ENCODE data around the gene SEC24B. TPM values are rescaled to one million over a fixed set of nuclear protein-coding genes. Genes with fewer than 3 reads are reported as not detected.

The SEC24B gene
- total and polyA plus RNA-seq, 2 experiments from 2014 or later: 9.4 to 32.8 TPM

DNA sequence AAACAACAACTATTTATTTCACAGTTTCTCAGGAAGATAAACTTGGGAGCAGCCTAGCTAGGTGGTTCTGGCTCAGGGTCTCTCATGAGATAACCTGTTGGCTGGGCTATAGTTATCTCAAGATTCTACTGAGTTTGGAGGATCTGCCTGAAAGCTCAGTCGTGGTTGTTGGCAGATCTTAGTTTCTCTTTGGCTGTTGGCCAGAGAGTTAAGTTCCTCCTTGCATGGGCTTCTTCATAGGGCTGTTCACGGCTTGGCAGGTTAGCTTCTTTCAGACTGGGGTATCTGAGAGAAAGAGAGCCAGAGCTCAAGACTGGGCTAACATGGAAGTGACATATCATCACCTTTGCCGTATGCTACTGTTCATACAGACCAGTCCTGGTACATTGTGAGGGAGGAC is 28.7 kb downstream of the SEC24B start (continued):
- TF ChIP-seq, protein P1, sequence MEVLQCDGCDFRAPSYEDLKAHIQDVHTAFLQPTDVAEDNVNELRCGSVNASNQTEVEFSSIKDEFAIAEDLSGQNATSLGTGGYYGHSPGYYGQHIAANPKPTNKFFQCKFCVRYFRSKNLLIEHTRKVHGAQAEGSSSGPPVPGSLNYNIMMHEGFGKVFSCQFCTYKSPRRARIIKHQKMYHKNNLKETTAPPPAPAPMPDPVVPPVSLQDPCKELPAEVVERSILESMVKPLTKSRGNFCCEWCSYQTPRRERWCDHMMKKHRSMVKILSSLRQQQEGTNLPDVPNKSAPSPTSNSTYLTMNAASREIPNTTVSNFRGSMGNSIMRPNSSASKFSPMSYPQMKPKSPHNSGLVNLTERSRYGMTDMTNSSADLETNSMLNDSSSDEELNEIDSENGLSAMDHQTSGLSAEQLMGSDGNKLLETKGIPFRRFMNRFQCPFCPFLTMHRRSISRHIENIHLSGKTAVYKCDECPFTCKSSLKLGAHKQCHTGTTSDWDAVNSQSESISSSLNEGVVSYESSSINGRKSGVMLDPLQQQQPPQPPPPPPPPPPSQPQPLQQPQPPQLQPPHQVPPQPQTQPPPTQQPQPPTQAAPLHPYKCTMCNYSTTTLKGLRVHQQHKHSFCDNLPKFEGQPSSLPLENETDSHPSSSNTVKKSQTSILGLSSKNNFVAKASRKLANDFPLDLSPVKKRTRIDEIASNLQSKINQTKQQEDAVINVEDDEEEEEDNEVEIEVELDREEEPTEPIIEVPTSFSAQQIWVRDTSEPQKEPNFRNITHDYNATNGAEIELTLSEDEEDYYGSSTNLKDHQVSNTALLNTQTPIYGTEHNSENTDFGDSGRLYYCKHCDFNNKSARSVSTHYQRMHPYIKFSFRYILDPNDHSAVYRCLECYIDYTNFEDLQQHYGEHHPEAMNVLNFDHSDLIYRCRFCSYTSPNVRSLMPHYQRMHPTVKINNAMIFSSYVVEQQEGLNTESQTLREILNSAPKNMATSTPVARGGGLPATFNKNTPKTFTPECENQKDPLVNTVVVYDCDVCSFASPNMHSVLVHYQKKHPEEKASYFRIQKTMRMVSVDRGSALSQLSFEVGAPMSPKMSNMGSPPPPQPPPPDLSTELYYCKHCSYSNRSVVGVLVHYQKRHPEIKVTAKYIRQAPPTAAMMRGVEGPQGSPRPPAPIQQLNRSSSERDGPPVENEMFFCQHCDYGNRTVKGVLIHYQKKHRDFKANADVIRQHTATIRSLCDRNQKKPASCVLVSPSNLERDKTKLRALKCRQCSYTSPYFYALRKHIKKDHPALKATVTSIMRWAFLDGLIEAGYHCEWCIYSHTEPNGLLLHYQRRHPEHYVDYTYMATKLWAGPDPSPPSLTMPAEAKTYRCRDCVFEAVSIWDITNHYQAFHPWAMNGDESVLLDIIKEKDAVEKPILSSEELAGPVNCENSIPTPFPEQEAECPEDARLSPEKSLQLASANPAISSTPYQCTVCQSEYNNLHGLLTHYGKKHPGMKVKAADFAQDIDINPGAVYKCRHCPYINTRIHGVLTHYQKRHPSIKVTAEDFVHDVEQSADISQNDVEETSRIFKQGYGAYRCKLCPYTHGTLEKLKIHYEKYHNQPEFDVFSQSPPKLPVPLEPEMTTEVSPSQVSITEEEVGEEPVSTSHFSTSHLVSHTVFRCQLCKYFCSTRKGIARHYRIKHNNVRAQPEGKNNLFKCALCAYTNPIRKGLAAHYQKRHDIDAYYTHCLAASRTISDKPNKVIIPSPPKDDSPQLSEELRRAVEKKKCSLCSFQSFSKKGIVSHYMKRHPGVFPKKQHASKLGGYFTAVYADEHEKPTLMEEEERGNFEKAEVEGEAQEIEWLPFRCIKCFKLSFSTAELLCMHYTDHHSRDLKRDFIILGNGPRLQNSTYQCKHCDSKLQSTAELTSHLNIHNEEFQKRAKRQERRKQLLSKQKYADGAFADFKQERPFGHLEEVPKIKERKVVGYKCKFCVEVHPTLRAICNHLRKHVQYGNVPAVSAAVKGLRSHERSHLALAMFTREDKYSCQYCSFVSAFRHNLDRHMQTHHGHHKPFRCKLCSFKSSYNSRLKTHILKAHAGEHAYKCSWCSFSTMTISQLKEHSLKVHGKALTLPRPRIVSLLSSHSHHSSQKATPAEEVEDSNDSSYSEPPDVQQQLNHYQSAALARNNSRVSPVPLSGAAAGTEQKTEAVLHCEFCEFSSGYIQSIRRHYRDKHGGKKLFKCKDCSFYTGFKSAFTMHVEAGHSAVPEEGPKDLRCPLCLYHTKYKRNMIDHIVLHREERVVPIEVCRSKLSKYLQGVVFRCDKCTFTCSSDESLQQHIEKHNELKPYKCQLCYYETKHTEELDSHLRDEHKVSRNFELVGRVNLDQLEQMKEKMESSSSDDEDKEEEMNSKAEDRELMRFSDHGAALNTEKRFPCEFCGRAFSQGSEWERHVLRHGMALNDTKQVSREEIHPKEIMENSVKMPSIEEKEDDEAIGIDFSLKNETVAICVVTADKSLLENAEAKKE (CRISPR knock-in tag; IDR thresholded peaks at IDR 0.05): no peak
- TF ChIP-seq CREB1 (CRISPR knock-in tag; IDR thresholded peaks at IDR 0.05; ENCODE audit: low read depth) (no peak), STAT1 (IDR thresholded peaks at IDR 0.05; ENCODE audit: unreplicated experiment) (no peak), JUNB (IDR thresholded peaks at IDR 0.05; ENCODE audit: unreplicated experiment) (no peak), EZH2 (IDR thresholded peaks at IDR 0.05; ENCODE audit: low read depth, unreplicated experiment) (no peak), ZNF114 (CRISPR knock-in tag; IDR thresholded peaks at IDR 0.05) (no peak)

DNA sequence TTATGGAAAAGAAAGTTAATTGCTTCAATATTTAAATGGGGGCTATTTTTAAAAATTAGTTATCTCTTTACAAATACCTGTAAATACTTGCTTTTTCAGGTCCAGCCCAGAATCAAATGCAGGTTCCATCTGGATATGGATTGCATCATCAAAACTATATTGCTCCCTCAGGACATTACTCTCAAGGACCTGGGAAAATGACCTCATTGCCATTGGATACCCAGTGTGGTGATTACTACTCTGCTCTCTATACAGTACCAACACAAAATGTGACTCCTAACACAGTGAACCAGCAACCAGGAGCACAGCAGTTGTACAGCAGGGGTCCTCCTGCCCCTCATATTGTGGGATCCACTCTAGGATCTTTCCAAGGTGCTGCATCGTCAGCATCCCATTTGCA is 29.2 kb downstream of the SEC24B start:
- peaks cover 31% of the 10 kb centered on the region for H3K36me3 Mint-ChIP-seq (ENCODE audit: low read depth)
- ATAC-seq: no peak
- H3K4me1 Mint-ChIP-seq: peaks cover 15% of the 10 kb centered on the region
- no peak for DNase-seq (ENCODE audit: low spot score)
- H3K27me3 Mint-ChIP-seq (ENCODE audit: insufficient read depth, low read depth, poor library complexity): no peaks in the 10 kb centered on the region
- Histone ChIP-seq H3K4me1 (ENCODE audit: insufficient read depth) (peaks cover 3% of the 10 kb centered on the region; the same call in 1 of the 2 replicates), H3K4me2 (no peak overlapping the region), H3K4me3 (no peak overlapping the region), H4K20me1 (replicated peaks; ENCODE audit: insufficient read depth) (peaks cover 19% of the 10 kb centered on the region), H3K27ac (ENCODE audit: low read depth) (no peak overlapping the region), H3K27me3 (ENCODE audit: insufficient read depth) (no peaks in the 10 kb centered on the region), H3F3A (replicated peaks; ENCODE audit: low read depth) (no peaks in the 10 kb centered on the region), H3K79me2 (replicated peaks; ENCODE audit: insufficient read depth) (peaks cover 66% of the 10 kb centered on the region), H2AFZ (no peak overlapping the region), H3K9me2 (ENCODE audit: insufficient read depth) (no peaks in the 10 kb centered on the region), H3K36me3 (ENCODE audit: insufficient read depth) (peaks cover 6% of the 10 kb centered on the region)
- no peaks in the 10 kb centered on the region for H3K9me3 Mint-ChIP-seq
- no peak overlapping the region for H3K4me3 Mint-ChIP-seq
- peak overlapping the region; percentile 13; the same call in 1 of the 2 replicates for H3K27ac Mint-ChIP-seq
- TF ChIP-seq ZNF331 (CRISPR knock-in tag; IDR thresholded peaks at IDR 0.05; ENCODE audit: low read depth) (no peak), CREB1 (CRISPR knock-in tag; IDR thresholded peaks at IDR 0.05; ENCODE audit: low read depth) (no peak)
- TF ChIP-seq, protein P1 (CRISPR knock-in tag; IDR thresholded peaks at IDR 0.05): no peak

All from GM23338 (cell line).